HepG2 (cell line): ENCODE results near the gene GRK3. TPM values are rescaled to one million over a fixed set of nuclear protein-coding genes. Genes with fewer than 3 reads are reported as not detected.

ENCODE experiments used
- ATAC-seq: fragments of 200-7000 bp; cut with Tn5 transposase; 3 replicates; pipeline ENCODE4 v1.9.1; 2020; ENCODE audit warnings: mild to moderate bottlenecking, moderate library complexity
- BruUV-seq: library from RNA; stranded (reverse); fragments of 400-500 nt; replicated peaks from 2 replicates; lab custom pipeline; 2021; lab: Mats Ljungman, UMichigan
- CTCF ChIA-PET: fragments of 300-600 bp; formaldehyde crosslinking; extraction: SDS; loops from one replicate; lab custom pipeline; 2021; ENCODE audit warnings: low total read pairs, inconsistent platforms, low intra/inter-chr PET ratio; lab: Yijun Ruan, JAX
- POLR2A ChIA-PET: fragments of 350-600 bp; sonication (Branson Sonifier 250); formaldehyde crosslinking; loops from one replicate; lab custom pipeline; 2020; ENCODE audit warnings: antibody characterized with exemption, inconsistent platforms; lab: Yijun Ruan, JAX
- DNase-seq: peaks from one replicate; pipeline ENCODE4 v3.0.0-alpha.2; 2015; ENCODE audit warnings: low spot score
- FAIRE-seq: peaks from 3 replicates; lab custom pipeline; 2011; peaks lifted over from hg19 to GRCh38; lab: Jason Lieb, UNC
- H2AFZ ChIP-seq: one replicate; pipeline ENCODE4 v1.6.1; 2011; ENCODE audit warnings: low read length, inconsistent platforms
- H3K27ac ChIP-seq: fragments of 300-600 bp; 3 replicates; pipeline ENCODE4 v1.8.0; 2011; ENCODE audit warnings: mixed run types, mild to moderate bottlenecking, mixed read lengths, low read length, inconsistent platforms; ENCODE audit not compliant: insufficient read depth; ENCODE audit errors: extremely low read length
- H3K27me3 ChIP-seq, 2 experiments: fragments of 200-600 bp in 1 of 2; 2 replicates in 1 of 2; 3 replicates in 1 of 2; pipeline versions ENCODE4 v1.6.0 to v1.8.0; 2011; ENCODE audit warnings: low read length in 2 of 2, mild to moderate bottlenecking in 2 of 2, moderate library complexity in 2 of 2, inconsistent platforms in 1 of 2; ENCODE audit not compliant: insufficient read depth in 2 of 2, control insufficient read depth in 1 of 2
- H3K36me3 ChIP-seq, 2 experiments: fragments of 200-600 bp in 1 of 2; replicated peaks in 1 of 2; 2 replicates in 1 of 2; 3 replicates in 1 of 2; pipeline versions ENCODE4 v1.5.1 to v1.8.0; 2011; ENCODE audit warnings: low read length in 2 of 2, inconsistent platforms in 1 of 2; ENCODE audit not compliant: insufficient read depth in 2 of 2, control insufficient read depth in 1 of 2
- H3K4me1 ChIP-seq: 2 replicates; pipeline ENCODE4 v1.5.1; 2012; ENCODE audit warnings: low read length, inconsistent platforms; ENCODE audit not compliant: insufficient read depth
- H3K4me2 ChIP-seq: 2 replicates; pipeline ENCODE4 v1.6.0; 2011; ENCODE audit warnings: low read depth, low read length, inconsistent platforms
- H3K4me3 ChIP-seq, 3 experiments: fragments of 200-600 bp in 1 of 3; sonication (generic), shearing (Covaris generic) in 1 of 3; replicated peaks in 1 of 3; 2 replicates each; pipeline ENCODE4 v1.5.1; 2011 to 2016; ENCODE audit warnings: low read length in 3 of 3, inconsistent platforms in 2 of 3, low read depth in 2 of 3, mild to moderate bottlenecking in 2 of 3, control low read depth in 1 of 3, mixed read lengths in 1 of 3; ENCODE audit not compliant: insufficient read depth in 1 of 3
- H3K79me2 ChIP-seq: one replicate; pipeline ENCODE4 v1.6.1; 2011; ENCODE audit warnings: low read length, inconsistent platforms; ENCODE audit not compliant: insufficient read depth
- H3K9ac ChIP-seq: 2 replicates; pipeline ENCODE4 v1.6.0; 2011; ENCODE audit warnings: mild to moderate bottlenecking, low read depth, low read length, inconsistent platforms; ENCODE audit not compliant: insufficient read depth
- H3K9me3 ChIP-seq: 2 replicates; pipeline ENCODE4 v1.5.1; 2012; ENCODE audit warnings: mild to moderate bottlenecking, low read length
- H4K20me1 ChIP-seq: 2 replicates; pipeline ENCODE4 v1.6.0; 2011; ENCODE audit warnings: inconsistent platforms, mild to moderate bottlenecking, low read length, moderate library complexity; ENCODE audit not compliant: insufficient read depth
- EED ChIP-seq: sonication (generic); formaldehyde crosslinking; IDR thresholded peaks from 2 replicates; pipeline ENCODE4 v1.5.0; 2020; ENCODE audit warnings: mild to moderate bottlenecking, missing genetic modification reagents
- EZH2 ChIP-seq: conservative IDR thresholded peaks from 2 replicates; pipeline ENCODE4 v1.6.1; 2012; ENCODE audit warnings: mild to moderate bottlenecking, low read depth, low read length, moderate library complexity
- ZNF10 ChIP-seq: sonication (generic); formaldehyde crosslinking; IDR thresholded peaks from 2 replicates; pipeline ENCODE4 v1.4.0; 2020; ENCODE audit warnings: mild to moderate bottlenecking, low read depth, missing genetic modification reagents, borderline replicate concordance
- ZNF484 ChIP-seq: sonication (generic); formaldehyde crosslinking; IDR thresholded peaks from 2 replicates; pipeline ENCODE4 v1.5.1; 2020; ENCODE audit warnings: mild to moderate bottlenecking, low read depth, missing genetic modification reagents, borderline replicate concordance
- ZNF558 ChIP-seq: sonication (generic); formaldehyde crosslinking; IDR thresholded peaks from 2 replicates; pipeline ENCODE4 v1.9.0; 2022; ENCODE audit warnings: mild to moderate bottlenecking, missing genetic modification reagents, borderline replicate concordance
- ZNF709 ChIP-seq: sonication (generic); formaldehyde crosslinking; IDR thresholded peaks from 2 replicates; pipeline ENCODE4 v1.5.0; 2020; ENCODE audit warnings: mild to moderate bottlenecking, missing genetic modification reagents
- WGBS: methylation state at CpG from one replicate; pipeline ENCODE4 v1.1.6; 2017; ENCODE audit warnings: low lambda C conversion rate; 5-methylcytosine and 5-hydroxymethylcytosine counted together
- in situ Hi-C: cut with HindIII; loops from 2 replicates; pipeline ENCODE4 v1.10.0; 2017; ENCODE audit warnings: low pct_unique_long_range_greater_than_20kb; ENCODE audit not compliant: extremely low pct_ligation_motif_present
- intact Hi-C: fragments of 100-400 bp; cut with micrococcal nuclease; formaldehyde crosslinking; loops from one replicate; pipeline ENCODE4 v1.10.0; 2022; ENCODE audit not compliant: unreplicated experiment
- polyA plus RNA-seq, 8 experiments: library from polyadenylated mRNA; depleted of rRNA in 3 of 8; stranded (reverse) in 7 of 8; unstranded in 1 of 8; fragments of >200 nt; fragmentation: Illumina TruSeq in 4 of 8; extraction: Trizol in 4 of 8; gene quantifications; 2 replicates each; pipeline versions ENCODE4 v1.2.1 to v1.2.3, GENCODE V29; 2011 to 2016; ENCODE audit warnings: low read depth in 4 of 8, missing spikeins in 1 of 8, mixed read lengths in 1 of 8; ENCODE audit not compliant: insufficient read depth in 1 of 8
- total RNA-seq, 5 experiments: library from RNA; depleted of rRNA; stranded (reverse); fragments of >200 nt; fragmentation: Illumina TruSeq; extraction: Trizol; gene quantifications; 2 replicates each; pipeline ENCODE4 v1.2.3, GENCODE V29; 2016; ENCODE audit warnings: low read depth in 1 of 5
- TF ChIP-seq, protein P1 (sequence below): fragments of 450-650 bp; IDR thresholded peaks from 2 replicates; pipeline ENCODE4 v1.6.1; 2017
- TF ChIP-seq, protein P2 (sequence below): IDR thresholded peaks from 2 replicates; pipeline ENCODE4 v1.6.1; 2016; ENCODE audit warnings: missing compliant biosample characterization, missing genetic modification reagents, borderline replicate concordance
- TF ChIP-seq, protein P3 (sequence below): sonication (generic); formaldehyde crosslinking; IDR thresholded peaks from 2 replicates; pipeline ENCODE4 v1.4.0; 2020; ENCODE audit warnings: missing genetic modification reagents; ENCODE audit errors: not compliant biosample characterization
- TF ChIP-seq, protein P4 (sequence below): sonication (generic); formaldehyde crosslinking; IDR thresholded peaks from 2 replicates; pipeline ENCODE4 v1.4.0; 2020; ENCODE audit warnings: missing genetic modification reagents

The GRK3 gene
- total and polyA plus RNA-seq, 2 of the 13 experiments (the other 11 are each of a cell fraction or from before 2014, with no cell fraction given), result 8.5 to 16.7 TPM

DNA sequence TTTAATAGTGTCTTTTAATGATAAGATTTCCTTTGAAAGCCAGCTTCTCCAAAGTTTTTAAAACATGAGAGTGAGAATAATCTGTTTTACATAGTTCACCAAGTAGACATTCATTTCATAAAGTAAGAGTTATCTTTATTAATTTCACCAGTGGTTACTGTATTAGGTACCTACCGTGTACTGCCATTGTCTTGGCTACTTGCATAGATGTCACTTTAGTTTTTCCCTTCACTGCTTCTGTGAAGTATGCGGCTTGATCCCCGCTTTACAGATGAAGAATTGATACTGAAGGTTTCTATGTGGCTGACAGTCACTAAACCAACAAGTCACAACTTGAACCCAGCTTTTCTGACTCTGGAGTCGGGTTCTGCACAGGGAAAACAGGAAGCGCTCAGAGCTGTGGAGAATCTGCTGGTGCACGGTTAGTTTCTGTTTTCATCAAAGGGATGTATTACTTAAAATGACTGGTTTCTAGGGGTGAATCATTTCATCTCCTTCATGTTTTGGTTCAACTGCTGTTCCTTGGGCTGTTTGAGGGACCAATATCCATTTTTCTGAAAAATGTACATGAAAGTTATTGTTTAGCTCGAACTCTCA is 138.2 kb downstream of the GRK3 start:
- no peaks in the 10 kb centered on the region for H3K79me2 ChIP-seq
- H3K9ac ChIP-seq, result no peak overlapping the region
- no peak overlapping the region for H3K27ac ChIP-seq
- 97% methylated on average over 7 of the region's 7 CpGs for WGBS
- DNase-seq (no peak), ATAC-seq (no peak), FAIRE-seq (no peak)
- no peak overlapping the region for H2AFZ ChIP-seq
- TF ChIP-seq EED (CRISPR knock-in tag) (no peak), ZNF10 (CRISPR knock-in tag) (no peak)
- TF ChIP-seq, protein P1, sequence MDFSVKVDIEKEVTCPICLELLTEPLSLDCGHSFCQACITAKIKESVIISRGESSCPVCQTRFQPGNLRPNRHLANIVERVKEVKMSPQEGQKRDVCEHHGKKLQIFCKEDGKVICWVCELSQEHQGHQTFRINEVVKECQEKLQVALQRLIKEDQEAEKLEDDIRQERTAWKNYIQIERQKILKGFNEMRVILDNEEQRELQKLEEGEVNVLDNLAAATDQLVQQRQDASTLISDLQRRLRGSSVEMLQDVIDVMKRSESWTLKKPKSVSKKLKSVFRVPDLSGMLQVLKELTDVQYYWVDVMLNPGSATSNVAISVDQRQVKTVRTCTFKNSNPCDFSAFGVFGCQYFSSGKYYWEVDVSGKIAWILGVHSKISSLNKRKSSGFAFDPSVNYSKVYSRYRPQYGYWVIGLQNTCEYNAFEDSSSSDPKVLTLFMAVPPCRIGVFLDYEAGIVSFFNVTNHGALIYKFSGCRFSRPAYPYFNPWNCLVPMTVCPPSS, result no peak
- ChIA-PET CTCF (interaction anchor here (0.6 to 3.0 kb wide), 5 partner anchors 67 to 466 kb away, joined by 3 to 13 read pairs (median 5); no protein-coding TSS in a partner anchor), POLR2A (no interaction called here)
- H3K9me3 ChIP-seq, result no peaks in the 10 kb centered on the region
- peaks cover 4 to 12% of the 10 kb centered on the region in 2 experiments; a peak in 3 of 5 replicates for H3K36me3 ChIP-seq
- no peak overlapping the region for H3K4me2 ChIP-seq
- in situ Hi-C loops, result loop anchor here (5.0 kb wide), 1 partner anchor 240 kb away; no protein-coding TSS in a partner anchor
- intact Hi-C loops, result loop anchor here (1.0 to 5.0 kb wide), 3 partner anchors 70 to 158 kb away; partner anchors contain the start of gene GRK3
- H3K4me3 ChIP-seq, result no peak overlapping the region
- no peaks in the 10 kb centered on the region for H3K4me1 ChIP-seq
- BruUV-seq, result no TSS peak
- no peaks in the 10 kb centered on the region; the same call in 1 of the 2 replicates for H4K20me1 ChIP-seq
- no peaks in the 10 kb centered on the region for H3K27me3 ChIP-seq

DNA sequence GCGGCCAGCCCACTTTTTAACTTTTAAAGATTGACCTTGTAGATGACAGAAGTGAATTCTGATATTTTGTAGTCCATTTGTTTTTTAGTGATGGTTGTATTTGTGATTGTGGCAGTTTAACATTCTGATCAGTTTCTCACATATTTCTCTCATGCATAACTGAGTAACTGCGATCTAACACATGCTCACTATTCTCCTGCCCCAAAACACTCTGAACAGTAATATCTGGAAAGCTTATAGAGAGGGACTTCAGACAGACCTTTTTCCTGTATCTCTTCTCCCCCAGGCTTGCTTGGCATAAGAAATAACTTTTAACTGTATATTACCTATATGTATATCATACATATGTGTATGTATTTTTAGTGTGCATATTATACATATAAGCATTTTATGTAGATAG is 140.2 kb downstream of the GRK3 start:
- Histone ChIP-seq H3K9ac (no peak overlapping the region), H2AFZ (no peak overlapping the region), H3K79me2 (no peaks in the 10 kb centered on the region), H3K27ac (no peak overlapping the region), H3K4me3 (no peak overlapping the region), H3K36me3 (peaks cover 4 to 16% of the 10 kb centered on the region in 2 experiments; a peak in 3 of 5 replicates), H4K20me1 (no peaks in the 10 kb centered on the region; the same call in 1 of the 2 replicates), H3K4me1 (no peaks in the 10 kb centered on the region), H3K27me3 (no peaks in the 10 kb centered on the region), H3K9me3 (no peaks in the 10 kb centered on the region), H3K4me2 (no peak overlapping the region)
- intact Hi-C loops, result loop anchor here (5.0 kb wide), 1 partner anchor 68 kb away; no protein-coding TSS in a partner anchor
- BruUV-seq, result no TSS peak
- in situ Hi-C loops, result loop anchor here (5.0 kb wide), 1 partner anchor 242 kb away; no protein-coding TSS in a partner anchor
- no peak for DNase-seq
- WGBS, result 98% methylated on average over 2 of the region's 2 CpGs
- POLR2A ChIA-PET, result no interaction called here
- CTCF ChIA-PET, result no interaction called here
- ATAC-seq, result no peak
- no peak for FAIRE-seq
- no peak for TF ChIP-seq EZH2
- TF ChIP-seq ZNF558, result no peak
- TF ChIP-seq, protein P2, sequence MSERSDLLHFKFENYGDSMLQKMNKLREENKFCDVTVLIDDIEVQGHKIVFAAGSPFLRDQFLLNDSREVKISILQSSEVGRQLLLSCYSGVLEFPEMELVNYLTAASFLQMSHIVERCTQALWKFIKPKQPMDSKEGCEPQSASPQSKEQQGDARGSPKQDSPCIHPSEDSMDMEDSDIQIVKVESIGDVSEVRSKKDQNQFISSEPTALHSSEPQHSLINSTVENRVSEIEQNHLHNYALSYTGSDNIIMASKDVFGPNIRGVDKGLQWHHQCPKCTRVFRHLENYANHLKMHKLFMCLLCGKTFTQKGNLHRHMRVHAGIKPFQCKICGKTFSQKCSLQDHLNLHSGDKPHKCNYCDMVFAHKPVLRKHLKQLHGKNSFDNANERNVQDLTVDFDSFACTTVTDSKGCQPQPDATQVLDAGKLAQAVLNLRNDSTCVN (CRISPR knock-in tag), result no peak
- TF ChIP-seq, protein P3, sequence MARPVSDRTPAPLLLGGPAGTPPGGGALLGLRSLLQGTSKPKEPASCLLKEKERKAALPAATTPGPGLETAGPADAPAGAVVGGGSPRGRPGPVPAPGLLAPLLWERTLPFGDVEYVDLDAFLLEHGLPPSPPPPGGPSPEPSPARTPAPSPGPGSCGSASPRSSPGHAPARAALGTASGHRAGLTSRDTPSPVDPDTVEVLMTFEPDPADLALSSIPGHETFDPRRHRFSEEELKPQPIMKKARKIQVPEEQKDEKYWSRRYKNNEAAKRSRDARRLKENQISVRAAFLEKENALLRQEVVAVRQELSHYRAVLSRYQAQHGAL (CRISPR knock-in tag), result no peak
- TF ChIP-seq ZNF484 (CRISPR knock-in tag), result no peak
- TF ChIP-seq, protein P4, sequence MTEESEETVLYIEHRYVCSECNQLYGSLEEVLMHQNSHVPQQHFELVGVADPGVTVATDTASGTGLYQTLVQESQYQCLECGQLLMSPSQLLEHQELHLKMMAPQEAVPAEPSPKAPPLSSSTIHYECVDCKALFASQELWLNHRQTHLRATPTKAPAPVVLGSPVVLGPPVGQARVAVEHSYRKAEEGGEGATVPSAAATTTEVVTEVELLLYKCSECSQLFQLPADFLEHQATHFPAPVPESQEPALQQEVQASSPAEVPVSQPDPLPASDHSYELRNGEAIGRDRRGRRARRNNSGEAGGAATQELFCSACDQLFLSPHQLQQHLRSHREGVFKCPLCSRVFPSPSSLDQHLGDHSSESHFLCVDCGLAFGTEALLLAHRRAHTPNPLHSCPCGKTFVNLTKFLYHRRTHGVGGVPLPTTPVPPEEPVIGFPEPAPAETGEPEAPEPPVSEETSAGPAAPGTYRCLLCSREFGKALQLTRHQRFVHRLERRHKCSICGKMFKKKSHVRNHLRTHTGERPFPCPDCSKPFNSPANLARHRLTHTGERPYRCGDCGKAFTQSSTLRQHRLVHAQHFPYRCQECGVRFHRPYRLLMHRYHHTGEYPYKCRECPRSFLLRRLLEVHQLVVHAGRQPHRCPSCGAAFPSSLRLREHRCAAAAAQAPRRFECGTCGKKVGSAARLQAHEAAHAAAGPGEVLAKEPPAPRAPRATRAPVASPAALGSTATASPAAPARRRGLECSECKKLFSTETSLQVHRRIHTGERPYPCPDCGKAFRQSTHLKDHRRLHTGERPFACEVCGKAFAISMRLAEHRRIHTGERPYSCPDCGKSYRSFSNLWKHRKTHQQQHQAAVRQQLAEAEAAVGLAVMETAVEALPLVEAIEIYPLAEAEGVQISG (CRISPR knock-in tag), result no peak
- no peak for TF ChIP-seq ZNF709
